ENCODE measurements around the gene ASTE1.
A peak's percentile ranks its signal among the peaks of the same experiment; 100 is the strongest.
"Not testable (repeated sequence)": the region's sequence is repeated elsewhere in the genome, so short reads cannot be mapped to it uniquely, and the experiment has no call there.

ASTE1 gene

GRCh38 chr3:131008326-131008725 is 18.3 kb downstream of the ASTE1 start:
- DNase-seq, result no peak

- no peak for DNase-seq
Measured at GRCh38 chr3:131007782-131008181, 18.8 kb downstream of the ASTE1 start.

- no peak for DNase-seq
Measured at GRCh38 chr3:131007256-131007655, 19.4 kb downstream of the ASTE1 start.

GRCh38 chr3:131004603-131005002 is 22.0 kb downstream of the ASTE1 start:
- no peak for DNase-seq

- no peak for DNase-seq
Measured at GRCh38 chr3:131001071-131001470, 25.6 kb downstream of the ASTE1 start.

GRCh38 chr3:130997289-130997688 is 29.3 kb downstream of the ASTE1 start:
- DNase-seq, result no peak

- DNase-seq, result no peak
Measured at GRCh38 chr3:130992344-130992743, 34.3 kb downstream of the ASTE1 start.

GRCh38 chr3:130991126-130991525 is 35.5 kb downstream of the ASTE1 start:
- no peak for DNase-seq

- DNase-seq, result no peak
Measured at GRCh38 chr3:130990282-130990681, 36.3 kb downstream of the ASTE1 start.

GRCh38 chr3:130981469-130981868 is 45.2 kb downstream of the ASTE1 start:
- DNase-seq, result no peak

GRCh38 chr3:130979117-130979516 is 47.5 kb downstream of the ASTE1 start:
- DNase-seq, result no peak

- DNase-seq, result no peak
Measured at GRCh38 chr3:130976706-130977105, 49.9 kb downstream of the ASTE1 start.

GRCh38 chr3:130975251-130975650 is 51.4 kb downstream of the ASTE1 start:
- no peak for DNase-seq

- no peak for DNase-seq
Measured at GRCh38 chr3:130974201-130974600, 52.4 kb downstream of the ASTE1 start.

- no peak for DNase-seq
Measured at GRCh38 chr3:130973406-130973805, 53.2 kb downstream of the ASTE1 start.

GRCh38 chr3:130972592-130972991 is 54.0 kb downstream of the ASTE1 start:
- not testable (repeated sequence) for DNase-seq

- DNase-seq, result no peak
Measured at GRCh38 chr3:130971208-130971607, 55.4 kb downstream of the ASTE1 start.

GRCh38 chr3:130969621-130970020 is 57.0 kb downstream of the ASTE1 start:
- DNase-seq, result no peak

- DNase-seq, result no peak
Measured at GRCh38 chr3:130968221-130968620, 58.4 kb downstream of the ASTE1 start.

- DNase-seq, result no peak
Measured at GRCh38 chr3:130967281-130967680, 59.3 kb downstream of the ASTE1 start.

- peak; percentile 70 for DNase-seq
Measured at GRCh38 chr3:130963878-130964277, 62.7 kb downstream of the ASTE1 start.
